GM21390 (cell line): ENCODE measurements around the gene CLK4.
"Not testable (repeated sequence)": the region's sequence is repeated elsewhere in the genome, so short reads cannot be mapped to it uniquely, and the experiment has no call there.

Experiments used
- ATAC-seq: cut with Tn5 transposase; IDR thresholded peaks from one replicate; pipeline ENCODE4 v1.9.1; 2021; ENCODE audit not compliant: unreplicated experiment

Gene CLK4

GRCh38 chr5:178587763-178588611, 38.9 kb downstream of the CLK4 start:
- no peak for ATAC-seq

- ATAC-seq = no peak
Measured at GRCh38 chr5:178586396-178586795, 40.5 kb downstream of the CLK4 start.

- not testable (repeated sequence) for ATAC-seq
Measured at GRCh38 chr5:178585421-178585820, 41.4 kb downstream of the CLK4 start.

- ATAC-seq = no peak
Measured at GRCh38 chr5:178583279-178583678, 43.6 kb downstream of the CLK4 start.

GRCh38 chr5:178582291-178582690, 44.6 kb downstream of the CLK4 start:
- ATAC-seq = no peak

- no peak for ATAC-seq
Measured at GRCh38 chr5:178581621-178582020, 45.2 kb downstream of the CLK4 start.

GRCh38 chr5:178580271-178580955, 46.4 kb downstream of the CLK4 start:
- ATAC-seq = no peak

- ATAC-seq = no peak
Measured at GRCh38 chr5:178577944-178578343, 48.9 kb downstream of the CLK4 start.

- no peak for ATAC-seq
Measured at GRCh38 chr5:178577376-178577839, 49.4 kb downstream of the CLK4 start.

GRCh38 chr5:178576591-178577351, 50.1 kb downstream of the CLK4 start:
- no peak for ATAC-seq

GRCh38 chr5:178573216-178573615, 53.6 kb downstream of the CLK4 start:
- ATAC-seq = no peak

GRCh38 chr5:178572617-178573016, 54.2 kb downstream of the CLK4 start:
- ATAC-seq = no peak

- ATAC-seq = no peak
Measured at GRCh38 chr5:178569485-178569884, 57.4 kb downstream of the CLK4 start.

- no peak for ATAC-seq
Measured at GRCh38 chr5:178564811-178565550, 61.9 kb downstream of the CLK4 start.

- no peak for ATAC-seq
Measured at GRCh38 chr5:178564397-178564796, 62.5 kb downstream of the CLK4 start.

- no peak for ATAC-seq
Measured at GRCh38 chr5:178563621-178564020, 63.2 kb downstream of the CLK4 start.

GRCh38 chr5:178561746-178562264, 65.0 kb downstream of the CLK4 start:
- no peak for ATAC-seq

- no peak for ATAC-seq
Measured at GRCh38 chr5:178560911-178561310, 65.9 kb downstream of the CLK4 start.

- no peak for ATAC-seq
Measured at GRCh38 chr5:178557416-178557815, 69.4 kb downstream of the CLK4 start.

GRCh38 chr5:178555771-178556211, 71.1 kb downstream of the CLK4 start:
- ATAC-seq = no peak
